HepG2 (cell line): Measurements from ENCODE around the gene OR10A2. TPM values are rescaled to one million over a fixed set of nuclear protein-coding genes. Genes with fewer than 3 reads are reported as not detected.

Experiments used
- ATAC-seq: fragments of 200-7000 bp; cut with Tn5 transposase; 3 replicates; pipeline ENCODE4 v1.9.1; 2020; ENCODE audit warnings: mild to moderate bottlenecking, moderate library complexity
- BruUV-seq: library from RNA; stranded (reverse); fragments of 400-500 nt; replicated peaks from 2 replicates; lab custom pipeline; 2021; lab: Mats Ljungman, UMichigan
- CTCF ChIA-PET: fragments of 300-600 bp; formaldehyde crosslinking; extraction: SDS; loops from one replicate; lab custom pipeline; 2021; ENCODE audit warnings: low total read pairs, inconsistent platforms, low intra/inter-chr PET ratio; lab: Yijun Ruan, JAX
- POLR2A ChIA-PET: fragments of 350-600 bp; sonication (Branson Sonifier 250); formaldehyde crosslinking; loops from one replicate; lab custom pipeline; 2020; ENCODE audit warnings: antibody characterized with exemption, inconsistent platforms; lab: Yijun Ruan, JAX
- DNase-seq: peaks from one replicate; pipeline ENCODE4 v3.0.0-alpha.2; 2015; ENCODE audit warnings: low spot score
- FAIRE-seq: peaks from 3 replicates; lab custom pipeline; 2011; peaks lifted over from hg19 to GRCh38; lab: Jason Lieb, UNC
- H2AFZ ChIP-seq: one replicate; pipeline ENCODE4 v1.6.1; 2011; ENCODE audit warnings: low read length, inconsistent platforms
- H3K27ac ChIP-seq: fragments of 300-600 bp; 3 replicates; pipeline ENCODE4 v1.8.0; 2011; ENCODE audit warnings: mixed run types, mild to moderate bottlenecking, mixed read lengths, low read length, inconsistent platforms; ENCODE audit not compliant: insufficient read depth; ENCODE audit errors: extremely low read length
- H3K27me3 ChIP-seq, 2 experiments: fragments of 200-600 bp in 1 of 2; 2 replicates in 1 of 2; 3 replicates in 1 of 2; pipeline versions ENCODE4 v1.6.0 to v1.8.0; 2011; ENCODE audit warnings: low read length in 2 of 2, mild to moderate bottlenecking in 2 of 2, moderate library complexity in 2 of 2, inconsistent platforms in 1 of 2; ENCODE audit not compliant: insufficient read depth in 2 of 2, control insufficient read depth in 1 of 2
- H3K36me3 ChIP-seq, 2 experiments: fragments of 200-600 bp in 1 of 2; replicated peaks in 1 of 2; 2 replicates in 1 of 2; 3 replicates in 1 of 2; pipeline versions ENCODE4 v1.5.1 to v1.8.0; 2011; ENCODE audit warnings: low read length in 2 of 2, inconsistent platforms in 1 of 2; ENCODE audit not compliant: insufficient read depth in 2 of 2, control insufficient read depth in 1 of 2
- H3K4me1 ChIP-seq: 2 replicates; pipeline ENCODE4 v1.5.1; 2012; ENCODE audit warnings: low read length, inconsistent platforms; ENCODE audit not compliant: insufficient read depth
- H3K4me2 ChIP-seq: 2 replicates; pipeline ENCODE4 v1.6.0; 2011; ENCODE audit warnings: low read depth, low read length, inconsistent platforms
- H3K4me3 ChIP-seq, 3 experiments: fragments of 200-600 bp in 1 of 3; sonication (generic), shearing (Covaris generic) in 1 of 3; replicated peaks in 1 of 3; 2 replicates each; pipeline ENCODE4 v1.5.1; 2011 to 2016; ENCODE audit warnings: low read length in 3 of 3, inconsistent platforms in 2 of 3, low read depth in 2 of 3, mild to moderate bottlenecking in 2 of 3, control low read depth in 1 of 3, mixed read lengths in 1 of 3; ENCODE audit not compliant: insufficient read depth in 1 of 3
- H3K79me2 ChIP-seq: one replicate; pipeline ENCODE4 v1.6.1; 2011; ENCODE audit warnings: low read length, inconsistent platforms; ENCODE audit not compliant: insufficient read depth
- H3K9ac ChIP-seq: 2 replicates; pipeline ENCODE4 v1.6.0; 2011; ENCODE audit warnings: mild to moderate bottlenecking, low read depth, low read length, inconsistent platforms; ENCODE audit not compliant: insufficient read depth
- H3K9me3 ChIP-seq: 2 replicates; pipeline ENCODE4 v1.5.1; 2012; ENCODE audit warnings: mild to moderate bottlenecking, low read length
- H4K20me1 ChIP-seq: 2 replicates; pipeline ENCODE4 v1.6.0; 2011; ENCODE audit warnings: inconsistent platforms, mild to moderate bottlenecking, low read length, moderate library complexity; ENCODE audit not compliant: insufficient read depth
- BCLAF1 ChIP-seq: fragments of 450-650 bp; IDR thresholded peaks from 2 replicates; pipeline ENCODE4 v1.6.1; 2017; ENCODE audit warnings: mild to moderate bottlenecking
- DPF2 ChIP-seq: sonication (generic); formaldehyde crosslinking; IDR thresholded peaks from 2 replicates; pipeline ENCODE4 v1.4.0; 2020; ENCODE audit warnings: mild to moderate bottlenecking, low read depth, missing genetic modification reagents, borderline replicate concordance
- EEA1 ChIP-seq: sonication (generic); formaldehyde crosslinking; IDR thresholded peaks from 2 replicates; pipeline ENCODE4 v1.5.1; 2020; ENCODE audit warnings: mild to moderate bottlenecking, missing genetic modification reagents, borderline replicate concordance
- GMEB2 ChIP-seq: IDR thresholded peaks from 2 replicates; pipeline ENCODE4 v1.6.1; 2016; ENCODE audit warnings: missing biosample characterization, missing genetic modification reagents, low read depth
- GRHL1 ChIP-seq: sonication (generic); formaldehyde crosslinking; conservative IDR thresholded peaks from 2 replicates; pipeline ENCODE4 v1.8.0; 2022; ENCODE audit warnings: missing genetic modification reagents
- PRPF4 ChIP-seq: fragments of 200-400 bp; formaldehyde crosslinking; IDR thresholded peaks from 2 replicates; pipeline ENCODE4 v1.6.1; 2016; ENCODE audit warnings: low read length, low read depth; ENCODE audit not compliant: poor library complexity, severe bottlenecking
- TSC22D2 ChIP-seq: sonication (generic); formaldehyde crosslinking; IDR thresholded peaks from 2 replicates; pipeline ENCODE4 v1.5.1; 2020; ENCODE audit warnings: missing genetic modification reagents, mild to moderate bottlenecking, borderline replicate concordance
- ZFP36L1 ChIP-seq: sonication (generic); formaldehyde crosslinking; IDR thresholded peaks from 2 replicates; pipeline ENCODE4 v1.8.0; 2022; ENCODE audit warnings: mild to moderate bottlenecking, missing genetic modification reagents, moderate library complexity
- ZNF142 ChIP-seq: sonication (generic); formaldehyde crosslinking; IDR thresholded peaks from 2 replicates; pipeline ENCODE4 v1.4.0; 2020; ENCODE audit warnings: missing genetic modification reagents
- ZNF253 ChIP-seq: sonication (generic); formaldehyde crosslinking; IDR thresholded peaks from 2 replicates; pipeline ENCODE4 v1.8.0; 2022; ENCODE audit warnings: mild to moderate bottlenecking, missing genetic modification reagents, borderline replicate concordance
- ZSCAN30 ChIP-seq: sonication (generic); formaldehyde crosslinking; IDR thresholded peaks from 2 replicates; pipeline ENCODE4 v1.5.0; 2020; ENCODE audit warnings: mild to moderate bottlenecking, missing genetic modification reagents
- WGBS: methylation state at CpG from one replicate; pipeline ENCODE4 v1.1.6; 2017; ENCODE audit warnings: low lambda C conversion rate; 5-methylcytosine and 5-hydroxymethylcytosine counted together
- in situ Hi-C: cut with HindIII; loops from 2 replicates; pipeline ENCODE4 v1.10.0; 2017; ENCODE audit warnings: low pct_unique_long_range_greater_than_20kb; ENCODE audit not compliant: extremely low pct_ligation_motif_present
- intact Hi-C: fragments of 100-400 bp; cut with micrococcal nuclease; formaldehyde crosslinking; loops from one replicate; pipeline ENCODE4 v1.10.0; 2022; ENCODE audit not compliant: unreplicated experiment
- polyA plus RNA-seq, 8 experiments: library from polyadenylated mRNA; depleted of rRNA in 3 of 8; stranded (reverse) in 7 of 8; unstranded in 1 of 8; fragments of >200 nt; fragmentation: Illumina TruSeq in 4 of 8; extraction: Trizol in 4 of 8; gene quantifications; 2 replicates each; pipeline versions ENCODE4 v1.2.1 to v1.2.3, GENCODE V29; 2011 to 2016; ENCODE audit warnings: low read depth in 4 of 8, missing spikeins in 1 of 8, mixed read lengths in 1 of 8; ENCODE audit not compliant: insufficient read depth in 1 of 8
- total RNA-seq, 5 experiments: library from RNA; depleted of rRNA; stranded (reverse); fragments of >200 nt; fragmentation: Illumina TruSeq; extraction: Trizol; gene quantifications; 2 replicates each; pipeline ENCODE4 v1.2.3, GENCODE V29; 2016; ENCODE audit warnings: low read depth in 1 of 5

The OR10A2 gene
- total and polyA plus RNA-seq, 2 of the 13 experiments (the other 11 are each of a cell fraction or from before 2014, with no cell fraction given), result not detected

- TF ChIP-seq EEA1 (CRISPR knock-in tag) (no peak), PRPF4 (no peak), ZSCAN30 (no peak), BCLAF1 (no peak), GRHL1 (no peak), ZFP36L1 (CRISPR knock-in tag) (no peak)
Measured at GRCh38 chr11:6813656-6814055, 49.2 kb upstream of the OR10A2 start (continued).

GRCh38 chr11:6817694-6818093 is 45.2 kb upstream of the OR10A2 start:
- H3K27ac ChIP-seq, result no peak overlapping the region
- FAIRE-seq, result no peak
- in situ Hi-C loops, result no loop called here
- no peaks in the 10 kb centered on the region; a peak in 1 of 5 replicates for H3K27me3 ChIP-seq
- BruUV-seq, result no TSS peak
- no peaks in the 10 kb centered on the region for H3K4me1 ChIP-seq
- no peak overlapping the region for H3K4me2 ChIP-seq
- H3K9me3 ChIP-seq, result no peaks in the 10 kb centered on the region
- no peak overlapping the region for H3K9ac ChIP-seq
- ChIA-PET POLR2A (no interaction called here), CTCF (no interaction called here)
- intact Hi-C loops, result no loop called here
- H3K36me3 ChIP-seq, result no peaks in the 10 kb centered on the region
- no peak overlapping the region for H2AFZ ChIP-seq
- WGBS, result 0% methylated on average over 1 of the region's 1 CpG
- ATAC-seq, result no peak
- H3K79me2 ChIP-seq, result no peaks in the 10 kb centered on the region
- H3K4me3 ChIP-seq, result no peak overlapping the region
- DNase-seq, result no peak
- H4K20me1 ChIP-seq, result no peaks in the 10 kb centered on the region
- TF ChIP-seq GMEB2 (CRISPR knock-in tag), result no peak
- TF ChIP-seq ZNF142 (CRISPR knock-in tag), result no peak
- no peak for TF ChIP-seq ZNF253
- TF ChIP-seq DPF2 (CRISPR knock-in tag), result no peak
- TF ChIP-seq TSC22D2 (CRISPR knock-in tag), result no peak
